HL-60 (cell line): ENCODE data around the gene C22orf39.

Experiments
- GABPA ChIP-seq: IDR thresholded peaks from 2 replicates; pipeline ENCODE4 v1.6.1; 2012; ENCODE audit warnings: low read depth
- SPI1 ChIP-seq: IDR thresholded peaks from 2 replicates; pipeline ENCODE4 v1.6.1; 2012; ENCODE audit warnings: low read depth, mild to moderate bottlenecking, borderline replicate concordance
- TF ChIP-seq, protein P1 (sequence below): IDR thresholded peaks from one replicate; pipeline ENCODE4 v1.5.1; 2011; ENCODE audit warnings: low read length, control low read depth, inconsistent platforms; ENCODE audit not compliant: insufficient read depth

- TF ChIP-seq GABPA (no peak), SPI1 (no peak)
- TF ChIP-seq, protein P1, sequence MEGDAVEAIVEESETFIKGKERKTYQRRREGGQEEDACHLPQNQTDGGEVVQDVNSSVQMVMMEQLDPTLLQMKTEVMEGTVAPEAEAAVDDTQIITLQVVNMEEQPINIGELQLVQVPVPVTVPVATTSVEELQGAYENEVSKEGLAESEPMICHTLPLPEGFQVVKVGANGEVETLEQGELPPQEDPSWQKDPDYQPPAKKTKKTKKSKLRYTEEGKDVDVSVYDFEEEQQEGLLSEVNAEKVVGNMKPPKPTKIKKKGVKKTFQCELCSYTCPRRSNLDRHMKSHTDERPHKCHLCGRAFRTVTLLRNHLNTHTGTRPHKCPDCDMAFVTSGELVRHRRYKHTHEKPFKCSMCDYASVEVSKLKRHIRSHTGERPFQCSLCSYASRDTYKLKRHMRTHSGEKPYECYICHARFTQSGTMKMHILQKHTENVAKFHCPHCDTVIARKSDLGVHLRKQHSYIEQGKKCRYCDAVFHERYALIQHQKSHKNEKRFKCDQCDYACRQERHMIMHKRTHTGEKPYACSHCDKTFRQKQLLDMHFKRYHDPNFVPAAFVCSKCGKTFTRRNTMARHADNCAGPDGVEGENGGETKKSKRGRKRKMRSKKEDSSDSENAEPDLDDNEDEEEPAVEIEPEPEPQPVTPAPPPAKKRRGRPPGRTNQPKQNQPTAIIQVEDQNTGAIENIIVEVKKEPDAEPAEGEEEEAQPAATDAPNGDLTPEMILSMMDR = no peak
Measured at GRCh38 chr22:19448076-19448607, 631 bp upstream of the C22orf39 start.
